HG03095 (cell line): Measurements from ENCODE around the gene TTLL3.

Source experiments
- ATAC-seq: cut with Tn5 transposase; IDR thresholded peaks from one replicate; pipeline ENCODE4 v1.9.1; 2021; ENCODE audit warnings: moderate library complexity; ENCODE audit not compliant: unreplicated experiment

TTLL3 gene

GRCh38 chr3:9780458-9780812 lies 29.6 kb upstream of the TTLL3 start:
- ATAC-seq: no peak

GRCh38 chr3:9780910-9781309 lies 29.2 kb upstream of the TTLL3 start:
- no peak for ATAC-seq

- ATAC-seq: no peak
Measured at GRCh38 chr3:9781551-9781950, 28.5 kb upstream of the TTLL3 start.

GRCh38 chr3:9781978-9782603 lies 28.0 kb upstream of the TTLL3 start:
- no peak for ATAC-seq

GRCh38 chr3:9782770-9783169 lies 27.3 kb upstream of the TTLL3 start:
- no peak for ATAC-seq

GRCh38 chr3:9783954-9784353 lies 26.1 kb upstream of the TTLL3 start:
- no peak for ATAC-seq

GRCh38 chr3:9784965-9785364 lies 25.1 kb upstream of the TTLL3 start:
- no peak for ATAC-seq

GRCh38 chr3:9785602-9786001 lies 24.5 kb upstream of the TTLL3 start:
- no peak for ATAC-seq

- ATAC-seq: no peak
Measured at GRCh38 chr3:9786209-9786739, 23.8 kb upstream of the TTLL3 start.

GRCh38 chr3:9786825-9787669 lies 23.0 kb upstream of the TTLL3 start:
- ATAC-seq: no peak

GRCh38 chr3:9787714-9788113 lies 22.3 kb upstream of the TTLL3 start:
- no peak for ATAC-seq

- no peak for ATAC-seq
Measured at GRCh38 chr3:9791127-9791526, 18.9 kb upstream of the TTLL3 start.

- ATAC-seq: peak; percentile 2
Measured at GRCh38 chr3:9791790-9792404, 18.2 kb upstream of the TTLL3 start.

GRCh38 chr3:9792405-9793160 lies 17.5 kb upstream of the TTLL3 start, which contains the start of the genes ARPC4 and TADA3:
TSS of gene ARPC4 (plus strand) at chr3:9793082. CDS start at chr3:9793122, 40 bp downstream.
TSS of gene TADA3 (minus strand) at chr3:9792473. CDS start at chr3:9791466, 1,007 bp downstream.
- ATAC-seq: peak; percentile 73

- ATAC-seq: no peak
Measured at GRCh38 chr3:9793161-9793781, 16.8 kb upstream of the TTLL3 start.

- ATAC-seq: no peak
Measured at GRCh38 chr3:9794400-9794799, 15.7 kb upstream of the TTLL3 start.

GRCh38 chr3:9795207-9795606 lies 14.9 kb upstream of the TTLL3 start:
- no peak for ATAC-seq

- no peak for ATAC-seq
Measured at GRCh38 chr3:9797196-9797945, 12.7 kb upstream of the TTLL3 start.

GRCh38 chr3:9800529-9800928 lies 9.5 kb upstream of the TTLL3 start:
- no peak for ATAC-seq

GRCh38 chr3:9803494-9803893 lies 6.6 kb upstream of the TTLL3 start:
- ATAC-seq: no peak
